GM18498 (cell line): ENCODE data around the gene CAPN15.

Experiments
- ATAC-seq: cut with Tn5 transposase; IDR thresholded peaks from one replicate; pipeline ENCODE4 v1.9.1; 2021; ENCODE audit warnings: mild to moderate bottlenecking, moderate library complexity; ENCODE audit not compliant: unreplicated experiment

CAPN15 gene

DNA sequence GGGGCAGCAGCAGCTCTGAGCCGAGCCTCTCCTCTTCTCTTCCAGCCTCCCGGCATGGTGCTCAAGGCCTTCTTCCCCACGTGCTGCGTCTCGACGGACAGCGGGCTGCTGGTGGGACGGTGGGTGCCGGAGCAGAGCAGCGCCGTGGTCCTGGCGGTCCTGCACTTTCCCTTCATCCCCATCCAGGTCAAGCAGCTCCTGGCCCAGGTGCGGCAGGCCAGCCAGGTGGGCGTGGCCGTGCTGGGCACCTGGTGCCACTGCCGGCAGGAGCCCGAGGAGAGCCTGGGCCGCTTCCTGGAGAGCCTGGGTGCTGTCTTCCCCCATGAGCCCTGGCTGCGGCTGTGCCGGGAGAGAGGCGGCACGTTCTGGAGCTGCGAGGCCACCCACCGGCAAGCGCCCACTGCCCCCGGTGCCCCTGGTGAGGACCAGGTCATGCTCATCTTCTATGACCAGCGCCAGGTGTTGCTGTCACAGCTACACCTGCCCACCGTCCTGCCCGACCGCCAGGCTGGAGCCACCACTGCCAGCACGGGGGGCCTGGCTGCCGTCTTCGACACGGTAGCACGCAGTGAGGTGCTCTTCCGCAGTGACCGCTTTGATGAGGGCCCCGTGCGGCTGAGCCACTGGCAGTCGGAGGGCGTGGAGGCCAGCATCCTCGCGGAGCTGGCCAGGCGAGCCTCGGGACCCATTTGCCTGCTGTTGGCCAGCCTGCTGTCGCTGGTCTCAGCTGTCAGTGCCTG lies 46.7 kb downstream of the CAPN15 start:
- no peak for ATAC-seq

DNA sequence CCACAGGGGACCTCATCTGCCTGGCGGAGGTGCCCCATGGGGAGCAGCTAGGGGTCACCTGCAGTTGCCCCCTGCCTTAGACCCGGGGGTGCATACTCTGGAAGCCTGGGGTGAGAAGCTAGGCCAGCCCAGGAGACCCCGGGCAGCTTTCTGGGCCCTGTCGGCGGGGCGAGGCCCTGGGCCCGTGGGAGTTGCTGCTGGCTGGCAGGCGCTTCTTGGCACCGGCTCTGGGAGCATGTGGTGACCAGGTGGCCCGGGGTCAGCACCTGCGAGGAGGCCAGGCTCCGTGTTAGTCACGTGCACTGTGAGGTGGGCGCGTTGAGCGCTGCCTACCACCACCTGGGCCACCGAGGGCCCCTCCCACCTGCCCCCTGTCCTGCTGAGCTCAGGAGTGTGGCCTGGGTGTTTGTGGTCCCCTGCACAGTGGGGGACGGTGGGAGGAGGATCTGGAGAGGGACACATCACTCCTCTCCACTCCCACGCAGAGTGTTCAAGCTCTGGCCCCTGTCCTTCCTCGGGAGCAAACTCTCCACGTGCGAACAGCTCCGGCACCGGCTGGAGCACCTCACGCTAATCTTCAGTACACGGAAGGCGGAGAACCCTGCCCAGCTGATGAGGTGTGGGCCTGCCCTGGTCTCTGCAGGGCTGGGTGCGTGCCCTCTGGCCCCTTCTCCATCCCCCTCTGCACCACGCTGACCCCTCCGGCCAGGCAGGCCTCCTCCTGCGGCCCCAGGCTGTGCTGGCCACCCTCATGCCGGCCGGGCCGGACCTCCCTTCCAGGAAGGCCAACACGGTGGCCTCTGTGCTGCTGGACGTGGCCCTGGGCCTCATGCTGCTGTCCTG lies 48.1 kb downstream of the CAPN15 start:
- ATAC-seq = no peak

DNA sequence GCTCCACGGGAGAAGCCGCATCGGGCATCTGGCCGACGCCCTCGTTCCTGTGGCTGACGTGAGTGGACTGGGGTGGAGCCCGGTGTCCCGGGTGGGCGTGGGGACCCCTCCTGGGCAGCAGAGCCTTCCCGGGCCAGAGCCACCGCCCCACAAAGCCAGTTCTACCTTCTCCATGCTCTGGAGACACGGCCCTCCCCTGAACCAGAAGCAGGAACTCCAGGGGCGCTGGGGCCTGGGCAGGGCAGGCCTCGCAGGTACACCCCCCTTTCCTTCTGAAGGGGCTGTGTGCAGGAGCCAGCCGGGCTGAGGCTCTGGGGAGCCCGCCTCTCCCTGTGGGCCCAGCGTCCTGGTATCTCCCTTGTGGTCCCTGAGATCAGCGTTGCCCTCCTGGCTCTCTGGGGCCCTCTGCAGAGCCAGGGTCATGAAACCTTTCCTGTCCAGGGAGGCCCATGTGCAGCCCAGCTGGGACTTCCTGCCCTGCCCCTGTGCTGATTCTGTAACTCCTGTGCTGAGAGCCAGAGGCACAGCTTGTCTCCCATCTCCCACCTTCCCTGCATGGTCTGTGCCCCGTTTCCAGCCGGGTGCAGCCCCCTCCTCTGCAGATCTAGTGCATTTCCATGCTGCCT lies 48.8 kb downstream of the CAPN15 start:
- ATAC-seq = no peak

DNA sequence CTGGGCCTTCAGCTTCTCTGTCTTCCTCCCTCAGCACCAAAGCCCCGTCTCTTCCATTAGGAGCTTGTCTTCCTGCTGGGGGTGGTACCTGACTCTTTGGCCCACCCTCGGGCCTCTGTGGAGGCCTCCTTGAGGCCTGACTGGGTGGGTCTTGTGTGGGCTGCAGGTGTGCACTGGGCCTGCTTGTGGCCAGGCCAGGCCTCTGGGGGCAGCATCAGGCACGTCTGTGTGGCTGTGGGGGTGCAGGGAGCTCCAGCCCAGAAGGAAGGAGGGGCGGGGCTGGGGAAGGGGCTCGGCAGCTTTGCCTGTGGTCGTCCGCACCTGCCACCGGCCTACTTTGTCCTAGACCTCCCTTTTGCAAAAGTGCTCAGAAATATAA lies 49.3 kb downstream of the CAPN15 start:
- ATAC-seq = no peak

DNA sequence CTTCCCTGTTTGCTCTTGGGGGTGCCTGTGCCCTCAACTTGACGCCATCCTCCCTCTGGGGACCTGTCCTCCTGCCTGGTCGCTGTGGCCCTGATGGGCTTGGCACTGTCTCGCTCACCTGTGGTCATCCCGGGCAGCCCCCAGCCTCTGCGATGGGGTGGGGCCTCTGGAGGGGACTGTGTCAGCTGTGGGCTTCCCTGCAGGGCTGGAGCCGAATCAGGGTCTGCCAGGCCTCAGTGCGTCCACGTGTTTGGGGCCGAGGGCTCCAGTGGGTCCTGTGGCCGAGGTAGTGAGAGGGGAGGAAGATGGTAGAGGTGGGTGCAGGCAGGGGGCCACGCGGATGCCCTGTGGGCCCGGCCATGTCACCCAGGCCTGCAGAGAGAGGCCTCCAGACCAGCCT lies 50.3 kb downstream of the CAPN15 start:
- no peak for ATAC-seq

DNA sequence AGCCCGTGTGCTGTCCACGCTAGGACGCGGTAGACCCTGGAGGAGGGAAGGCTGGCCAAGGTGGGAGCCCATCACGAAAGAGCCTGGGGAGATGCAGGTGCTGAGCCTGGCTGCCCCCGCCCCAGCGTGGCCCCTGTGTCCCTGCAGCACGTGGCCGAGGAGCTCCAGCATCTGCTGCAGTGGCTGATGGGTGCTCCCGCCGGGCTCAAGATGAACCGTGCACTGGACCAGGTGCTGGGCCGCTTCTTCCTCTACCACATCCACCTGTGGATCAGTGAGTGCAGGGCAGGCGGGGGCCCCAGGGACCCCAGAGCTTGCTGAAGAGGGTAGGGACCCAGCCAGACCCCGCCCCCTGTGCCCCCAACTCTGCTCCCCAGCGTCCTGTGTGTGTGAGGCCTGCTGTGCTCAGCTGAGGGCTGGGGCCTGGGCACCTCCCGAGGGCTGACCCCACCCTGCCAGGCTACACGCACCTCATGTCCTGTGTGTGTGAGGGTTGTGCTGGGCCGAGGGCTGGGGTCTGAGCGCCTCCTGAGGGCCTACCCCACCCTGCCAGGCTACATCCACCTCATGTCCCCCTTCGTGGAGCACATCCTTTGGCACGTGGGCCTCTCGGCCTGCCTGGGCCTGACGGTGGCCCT lies 50.8 kb downstream of the CAPN15 start:
- no peak for ATAC-seq

DNA sequence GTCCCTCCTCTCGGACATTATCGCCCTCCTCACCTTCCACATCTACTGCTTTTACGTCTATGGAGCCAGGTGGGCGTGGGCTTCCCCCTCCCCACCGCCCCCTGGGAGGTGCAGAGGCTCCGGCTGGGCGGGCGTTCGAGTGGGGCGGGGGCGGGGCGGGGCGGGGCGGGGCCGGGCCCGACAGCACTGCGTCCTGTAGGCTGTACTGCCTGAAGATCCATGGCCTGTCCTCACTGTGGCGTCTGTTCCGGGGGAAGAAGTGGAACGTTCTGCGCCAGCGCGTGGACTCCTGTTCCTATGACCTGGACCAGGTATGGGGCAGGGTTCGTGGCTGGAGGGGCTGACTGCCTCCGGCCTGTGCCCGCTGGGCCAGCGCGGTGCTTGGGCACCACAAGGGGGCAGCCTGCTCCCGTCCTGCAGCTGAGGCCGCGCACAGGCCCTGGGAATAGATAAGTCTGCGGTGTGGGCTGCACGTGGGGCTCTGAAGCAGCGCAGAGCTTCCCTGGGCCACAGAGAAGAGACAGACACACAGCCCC lies 51.4 kb downstream of the CAPN15 start:
- no peak for ATAC-seq

DNA sequence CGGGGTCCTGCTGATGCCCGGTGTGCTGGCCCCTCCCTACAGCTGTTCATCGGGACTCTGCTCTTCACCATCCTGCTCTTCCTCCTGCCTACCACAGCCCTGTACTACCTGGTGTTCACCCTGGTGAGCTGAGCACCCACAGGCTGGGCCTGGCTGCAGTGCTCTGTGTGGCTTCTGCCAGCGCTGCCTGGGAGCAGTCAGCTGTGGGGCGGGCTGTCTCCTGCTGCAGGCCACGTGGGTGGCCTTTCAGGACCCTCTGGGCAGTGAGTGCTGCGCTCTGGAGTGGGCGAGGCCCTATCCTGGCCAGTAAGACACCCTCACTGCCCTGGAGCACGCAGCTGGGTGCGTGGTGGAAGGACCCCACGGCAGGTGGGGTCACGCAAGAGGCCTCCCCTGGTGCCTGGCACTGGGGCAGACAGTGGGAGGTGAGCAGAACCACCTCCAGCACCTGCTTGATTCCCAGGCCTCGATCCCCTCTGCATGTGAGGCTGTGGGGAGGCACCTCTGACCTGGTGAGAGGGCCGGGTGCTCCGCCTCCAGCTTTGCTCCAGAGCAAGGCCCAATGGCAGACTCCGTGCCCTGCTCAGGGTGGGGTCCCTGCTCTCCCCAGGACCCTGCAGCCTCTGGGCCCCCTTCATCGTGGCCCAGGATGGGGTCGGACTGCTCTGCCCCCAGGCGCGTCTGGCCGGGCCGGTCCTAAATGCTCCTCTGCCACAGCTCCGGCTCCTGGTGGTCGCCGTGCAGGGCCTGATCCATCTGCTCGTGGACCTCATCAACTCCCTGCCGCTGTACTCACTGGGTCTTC lies 52.8 kb downstream of the CAPN15 start:
- no peak for ATAC-seq

DNA sequence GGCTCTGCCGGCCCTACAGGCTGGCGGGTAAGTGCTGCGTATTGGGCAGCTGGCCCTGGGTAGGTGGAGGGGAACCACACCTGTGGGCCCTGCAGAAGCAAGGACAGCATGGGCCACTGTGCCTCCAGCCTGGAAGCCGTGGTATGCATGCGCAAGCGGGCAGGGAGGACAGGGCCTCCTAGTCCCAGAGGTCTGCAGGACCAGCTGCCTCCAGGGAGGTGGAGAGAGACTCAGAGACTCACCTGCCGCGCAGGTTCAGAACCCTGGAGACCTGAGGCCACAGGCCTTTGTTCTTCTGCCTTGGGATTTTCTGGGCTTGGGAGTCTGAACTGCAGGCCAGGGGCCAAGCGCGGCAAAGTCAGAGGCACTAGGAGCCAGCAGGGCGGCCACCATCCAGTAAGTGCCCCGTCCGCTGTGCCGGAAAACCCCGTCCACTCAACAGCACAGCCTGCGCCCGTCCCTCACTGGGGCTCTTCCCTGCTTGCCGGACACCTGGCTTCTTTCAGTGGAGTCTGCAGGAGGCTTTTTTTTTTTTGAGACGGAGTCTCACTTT lies 53.5 kb downstream of the CAPN15 start:
- no peak for ATAC-seq

DNA sequence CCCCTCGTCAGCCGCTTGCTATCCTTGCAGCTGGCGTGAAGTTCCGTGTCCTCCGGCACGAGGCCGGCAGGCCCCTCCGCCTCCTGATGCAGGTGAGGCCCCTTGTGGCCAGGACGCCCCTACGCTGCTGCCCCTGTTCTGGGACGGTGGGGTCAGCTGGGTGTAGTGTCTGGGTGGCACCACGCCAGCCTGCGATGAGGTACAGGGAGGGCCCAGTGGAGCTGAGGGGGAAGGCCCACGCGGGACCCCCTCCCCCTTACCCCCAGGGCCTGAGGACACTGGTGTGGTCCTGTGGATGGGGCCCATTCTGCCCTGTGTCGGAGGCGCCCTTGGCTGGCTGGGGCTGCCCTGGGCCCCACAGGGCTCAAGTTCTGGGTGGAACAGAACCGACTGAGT lies 54.7 kb downstream of the CAPN15 start:
- ATAC-seq = no peak

DNA sequence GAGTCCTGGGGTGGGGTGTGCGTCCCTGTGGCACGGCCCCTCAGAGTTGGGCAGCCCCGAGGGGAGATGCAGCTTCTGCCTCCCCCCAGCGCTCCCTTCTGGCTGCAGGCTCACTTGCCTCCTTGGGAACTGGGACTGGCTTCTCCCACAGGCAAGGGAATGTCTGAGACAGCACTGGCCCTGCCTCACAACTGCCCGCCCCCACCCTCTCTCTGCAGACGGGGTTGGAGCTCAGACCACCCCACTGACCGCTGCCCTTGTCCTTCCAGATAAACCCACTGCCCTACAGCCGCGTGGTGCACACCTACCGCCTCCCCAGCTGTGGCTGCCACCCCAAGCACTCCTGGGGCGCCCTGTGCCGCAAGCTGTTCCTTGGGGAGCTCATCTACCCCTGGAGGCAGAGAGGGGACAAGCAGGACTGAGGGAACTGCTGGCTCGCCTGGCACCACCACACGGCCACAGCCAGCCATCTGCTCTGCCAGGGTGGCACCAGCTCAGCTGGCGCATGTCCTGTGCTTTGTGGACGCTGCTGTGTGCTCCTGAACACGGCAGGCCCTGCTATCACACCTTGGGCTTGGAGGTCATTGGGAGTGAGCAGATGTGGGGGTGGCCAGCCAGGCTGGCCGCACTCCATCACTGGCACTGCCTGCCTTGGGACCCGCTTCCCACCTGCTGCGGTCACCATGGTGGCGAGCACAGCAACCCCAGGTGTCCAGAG lies 55.3 kb downstream of the CAPN15 start:
- no peak for ATAC-seq

DNA sequence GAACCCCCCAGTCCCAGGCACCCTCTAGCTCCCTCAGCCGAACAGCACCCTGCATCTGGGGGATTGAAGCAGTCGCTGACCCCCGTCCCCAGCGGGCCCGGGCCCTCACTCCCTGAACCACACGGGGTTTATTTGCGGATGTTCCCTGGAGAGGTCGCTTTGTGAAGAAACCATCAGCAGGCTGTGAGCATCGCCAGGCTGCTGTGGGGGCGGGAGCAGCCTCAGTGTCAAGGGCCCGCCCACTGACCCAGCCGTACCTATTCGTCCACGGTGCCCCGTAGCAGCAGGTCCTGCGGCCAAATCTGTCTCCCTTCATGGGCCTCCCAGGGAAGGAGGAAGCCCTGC lies 55.9 kb downstream of the CAPN15 start:
- ATAC-seq = no peak

DNA sequence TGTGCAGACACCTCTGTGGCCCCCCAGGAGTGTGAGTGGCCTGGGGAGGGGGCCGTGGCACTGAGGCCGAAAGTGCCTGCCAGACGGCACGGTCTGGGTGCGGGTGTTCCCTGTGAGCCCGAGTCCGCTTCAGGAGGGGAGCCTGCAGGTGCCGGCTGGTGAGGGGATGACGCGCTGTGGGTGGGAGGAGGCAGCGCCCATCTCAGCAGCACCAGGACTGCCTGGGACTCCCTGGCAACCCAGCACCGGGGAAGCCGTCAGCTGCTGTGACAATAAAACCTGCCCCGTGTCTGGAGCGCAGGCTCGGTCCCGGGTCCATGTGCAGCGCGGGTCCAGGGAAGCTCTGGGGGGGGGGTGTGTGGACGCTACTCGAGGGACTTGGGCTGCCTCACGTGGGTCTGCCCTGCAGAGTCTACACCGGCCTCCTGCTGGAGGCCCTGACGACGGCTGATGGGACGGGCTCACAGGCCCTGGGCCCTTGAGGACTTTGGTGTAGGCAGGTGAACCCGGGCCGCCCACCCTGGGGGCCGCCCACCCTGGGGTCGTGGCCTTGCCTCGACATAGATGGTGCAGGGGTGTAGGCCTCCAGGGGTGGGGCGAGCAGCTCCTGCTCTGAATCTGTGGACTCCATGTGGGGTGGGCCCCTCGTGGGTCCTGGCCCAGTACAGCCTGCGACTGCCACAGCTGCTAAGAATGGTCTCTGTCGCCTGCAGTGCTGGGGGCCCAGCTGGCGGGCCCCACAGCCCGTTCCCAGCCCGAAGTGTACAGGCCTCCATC lies 56.5 kb downstream of the CAPN15 start:
- no peak for ATAC-seq

DNA sequence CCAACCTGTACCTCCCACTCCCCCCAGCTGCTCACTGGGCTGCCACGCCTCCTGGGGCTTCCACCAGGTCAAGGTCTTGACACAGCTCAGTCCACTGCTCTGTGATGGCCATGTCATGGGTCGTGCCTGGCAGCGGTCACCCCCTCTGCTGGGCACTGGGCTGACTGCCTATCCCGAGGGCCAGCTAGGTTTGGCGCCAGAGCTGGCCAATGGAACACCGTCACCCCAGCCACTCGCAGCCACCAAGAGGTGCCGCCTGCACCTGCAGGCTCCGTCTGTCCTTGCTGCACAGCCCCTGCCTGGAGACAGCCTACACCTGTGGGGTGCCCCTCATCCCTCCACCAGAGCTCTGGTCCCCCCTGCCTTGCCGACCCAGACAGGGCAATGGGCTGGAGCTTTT lies 57.8 kb downstream of the CAPN15 start:
- no peak for ATAC-seq

DNA sequence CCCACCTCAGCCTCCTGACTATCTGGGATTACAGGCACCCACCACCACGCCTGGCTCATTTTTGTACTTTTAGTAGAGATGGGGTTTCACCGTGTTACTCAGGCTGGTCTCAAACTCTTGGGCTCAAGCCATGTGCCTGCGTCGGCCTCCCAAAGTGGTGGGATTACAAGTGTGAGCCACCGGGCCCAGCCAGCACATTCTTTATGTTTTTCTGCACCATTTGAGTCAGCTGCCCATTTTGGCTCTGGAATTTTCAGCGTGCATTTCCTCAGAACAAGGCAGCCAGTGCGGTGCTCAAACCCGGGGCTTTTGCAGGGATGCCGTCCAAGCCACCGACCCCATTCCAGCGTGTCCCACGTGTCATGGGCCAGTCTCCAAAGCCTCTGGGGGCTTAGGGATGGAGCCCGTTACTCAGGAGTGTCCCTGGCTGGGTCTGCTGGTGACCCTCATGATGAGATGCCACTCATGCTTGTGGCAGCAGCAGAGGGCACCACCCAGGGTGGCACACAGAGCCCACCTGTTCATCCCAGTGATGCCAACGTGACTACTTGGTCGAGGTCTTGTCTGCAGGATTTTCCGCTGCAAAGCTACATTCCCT lies 58.6 kb downstream of the CAPN15 start:
- no peak for ATAC-seq

DNA sequence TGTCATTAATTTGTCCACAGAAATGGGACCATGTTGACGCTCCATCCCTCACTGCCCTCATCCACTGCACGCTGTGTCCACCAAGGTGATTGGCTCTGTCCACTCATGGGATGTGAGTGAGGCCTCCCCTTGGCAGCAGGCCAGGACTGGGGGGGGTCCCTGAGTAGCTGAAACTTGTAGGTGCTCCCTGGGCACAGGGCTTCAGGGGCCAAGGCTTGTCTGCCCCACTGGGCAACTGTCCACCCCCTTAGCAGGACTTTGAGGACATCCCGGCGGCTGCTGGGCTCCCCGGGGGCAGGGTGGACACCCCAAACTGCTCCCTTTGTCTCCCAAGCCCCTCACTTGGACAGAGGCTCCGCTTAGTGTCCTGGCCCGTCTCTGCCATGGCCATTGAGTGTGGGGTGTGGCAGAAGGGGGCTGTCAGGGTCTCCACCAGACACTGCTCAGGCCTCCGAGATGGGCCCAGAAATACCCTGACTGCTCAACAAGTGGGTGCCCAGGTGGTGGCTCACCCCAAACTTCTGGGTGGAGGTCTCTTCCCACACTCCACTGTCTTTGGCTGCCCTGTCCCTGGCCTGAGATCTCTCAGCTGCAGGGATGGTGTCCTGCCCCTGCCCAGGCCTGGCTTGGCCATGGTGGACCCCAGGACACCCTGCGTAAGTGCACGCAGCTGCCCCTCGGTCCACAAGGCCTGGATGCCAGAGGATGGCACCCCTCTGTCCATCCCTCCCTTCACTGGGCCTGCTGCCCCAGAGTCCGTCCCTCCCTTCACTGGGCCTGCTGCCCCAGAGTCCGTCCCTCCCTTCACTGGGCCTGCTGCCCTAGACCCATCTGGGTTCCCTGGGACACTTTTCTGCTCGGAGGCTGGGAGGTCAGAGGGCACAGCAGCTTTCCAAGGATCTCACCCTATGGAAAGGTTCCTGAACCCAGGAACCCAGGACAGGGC lies 59.4 kb downstream of the CAPN15 start:
- ATAC-seq = no peak

DNA sequence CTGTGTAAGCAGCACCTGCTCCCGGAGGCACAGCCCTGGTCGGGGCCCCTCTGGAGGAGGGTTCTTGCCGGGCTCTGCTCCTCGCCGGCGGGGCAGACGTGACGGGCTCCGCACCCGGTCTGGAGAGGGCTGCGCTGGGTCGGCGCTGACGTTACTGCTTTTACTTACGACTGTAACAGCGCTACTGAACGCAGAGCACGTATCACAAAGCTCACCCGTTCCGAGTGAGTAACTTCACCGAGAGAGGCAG lies 61.1 kb downstream of the CAPN15 start:
- peak; percentile 11 for ATAC-seq
